Cardiac muscle cell (in vitro differentiated cells and primary cell): ENCODE measurements around the gene ABCC11. TPM values are rescaled to one million over a fixed set of nuclear protein-coding genes. Genes with fewer than 3 reads are reported as not detected.

Experiments used
- DNase-seq, 2 donors: peaks; one replicate each; pipeline versions ENCODE4 v3.0.0 to v3.0.0-alpha.2; 2010 to 2017; ENCODE audit warnings: low read depth in 1 of 2, low spot score in 1 of 2
- H3K27ac ChIP-seq: fragments of 200-600 bp; sonication (generic); 2 replicates; pipeline ENCODE4 v1.5.1; 2016
- H3K27me3 ChIP-seq: fragments of 200-600 bp; sonication (generic); 2 replicates; pipeline ENCODE4 v1.6.0; 2016; ENCODE audit warnings: control low read depth
- H3K36me3 ChIP-seq: fragments of 200-600 bp; sonication (generic); 2 replicates; pipeline ENCODE4 v1.5.1; 2016; ENCODE audit warnings: control low read depth
- H3K4me1 ChIP-seq: fragments of 200-600 bp; sonication (generic); 2 replicates; pipeline ENCODE4 v1.8.1; 2017; ENCODE audit warnings: low read depth, mild to moderate bottlenecking, mixed run types
- H3K4me3 ChIP-seq: fragments of 200-600 bp; sonication (generic); 2 replicates; pipeline ENCODE4 v1.5.1; 2016; ENCODE audit warnings: mild to moderate bottlenecking
- H3K9me3 ChIP-seq: fragments of 200-600 bp; sonication (generic); 2 replicates; pipeline ENCODE4 v1.5.1; 2017; ENCODE audit warnings: low read depth, mild to moderate bottlenecking, control low read depth
- CTCF ChIP-seq: IDR thresholded peaks from 2 replicates; pipeline ENCODE4 v1.5.1; 2012; ENCODE audit warnings: low read depth, mild to moderate bottlenecking, low read length
- polyA plus RNA-seq: library from polyadenylated mRNA; unstranded; fragments of >200 nt; fragmentation: Nextera tagmentation; extraction: Ambion mirVana; gene quantifications from 2 replicates; pipeline ENCODE4 v1.2.1, GENCODE V29; 2016
- total RNA-seq: library from RNA; depleted of rRNA; stranded (reverse); fragments of >200 nt; gene quantifications from 2 replicates; pipeline ENCODE4 v1.2.3, GENCODE V29; 2016

The ABCC11 gene
- total and polyA plus RNA-seq, 2 experiments from 2014 or later: 0.05 to 0.18 TPM

GRCh38 chr16:48225456-48225855 is 21.9 kb downstream of the ABCC11 start:
- Histone ChIP-seq H3K9me3 (no peaks in the 10 kb centered on the region), H3K4me3 (no peak overlapping the region), H3K36me3 (no peaks in the 10 kb centered on the region), H3K27me3 (no peaks in the 10 kb centered on the region), H3K27ac (no peak overlapping the region), H3K4me1 (no peaks in the 10 kb centered on the region)
- no peak for TF ChIP-seq CTCF
- no peak for DNase-seq

GRCh38 chr16:48223490-48223889 is 23.8 kb downstream of the ABCC11 start:
- no peak overlapping the region for H3K27ac ChIP-seq
- no peak for DNase-seq
- H3K4me1 ChIP-seq: no peaks in the 10 kb centered on the region
- no peaks in the 10 kb centered on the region for H3K36me3 ChIP-seq
- H3K27me3 ChIP-seq: no peaks in the 10 kb centered on the region
- H3K9me3 ChIP-seq: no peaks in the 10 kb centered on the region
- no peak overlapping the region for H3K4me3 ChIP-seq
- TF ChIP-seq CTCF: no peak

- TF ChIP-seq CTCF: no peak
- no peak overlapping the region for H3K27ac ChIP-seq
- H3K4me3 ChIP-seq: no peak overlapping the region
- no peak for DNase-seq
- H3K27me3 ChIP-seq: no peaks in the 10 kb centered on the region
- H3K9me3 ChIP-seq: no peaks in the 10 kb centered on the region
- no peaks in the 10 kb centered on the region for H3K4me1 ChIP-seq
- H3K36me3 ChIP-seq: no peaks in the 10 kb centered on the region
These were observed 26.4 kb downstream of the ABCC11 start for GRCh38 chr16:48220891-48221290.

GRCh38 chr16:48218473-48218872 is 28.9 kb downstream of the ABCC11 start:
- Histone ChIP-seq H3K27ac (no peak overlapping the region), H3K27me3 (no peaks in the 10 kb centered on the region), H3K9me3 (no peaks in the 10 kb centered on the region), H3K36me3 (no peaks in the 10 kb centered on the region), H3K4me1 (no peaks in the 10 kb centered on the region), H3K4me3 (no peak overlapping the region)
- no peak for TF ChIP-seq CTCF
- DNase-seq: no peak

GRCh38 chr16:48217708-48218107 is 29.6 kb downstream of the ABCC11 start:
- Histone ChIP-seq H3K36me3 (no peaks in the 10 kb centered on the region), H3K4me3 (no peak overlapping the region), H3K4me1 (no peaks in the 10 kb centered on the region), H3K27ac (no peak overlapping the region), H3K9me3 (no peaks in the 10 kb centered on the region), H3K27me3 (no peaks in the 10 kb centered on the region)
- no peak for TF ChIP-seq CTCF
- DNase-seq: peak in 1 of 2 donors; percentile 23

- no peak for DNase-seq
- TF ChIP-seq CTCF: no peak
- Histone ChIP-seq H3K27ac (no peak overlapping the region), H3K9me3 (no peaks in the 10 kb centered on the region), H3K27me3 (no peaks in the 10 kb centered on the region), H3K4me3 (no peak overlapping the region), H3K36me3 (no peaks in the 10 kb centered on the region), H3K4me1 (no peaks in the 10 kb centered on the region)
These were observed 31.6 kb downstream of the ABCC11 start for GRCh38 chr16:48215738-48216137.
